ENCODE measurements around the gene FNDC1.

FNDC1 gene

DNA sequence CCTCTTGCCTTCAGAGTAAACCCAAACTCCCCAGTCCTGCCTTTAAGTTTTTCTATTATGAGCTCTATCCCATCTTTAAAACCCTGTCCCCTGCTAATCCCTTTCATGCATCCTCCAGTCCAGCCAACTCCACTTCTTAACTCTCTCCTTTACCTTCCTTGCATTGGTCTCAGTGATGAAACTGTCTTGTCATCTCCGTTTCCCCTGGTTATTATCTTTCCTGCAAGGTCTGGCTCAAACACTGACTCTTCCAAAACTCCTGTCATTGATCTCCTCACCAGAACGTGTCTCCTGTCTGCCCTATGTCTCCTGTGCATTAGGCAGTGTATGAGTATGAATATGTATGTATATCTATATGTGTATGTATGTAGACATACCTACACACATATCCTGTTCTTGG is 11.8 kb upstream of the FNDC1 start:
- no peak for DNase-seq (ENCODE audit: low read depth in 2 of 2)

DNA sequence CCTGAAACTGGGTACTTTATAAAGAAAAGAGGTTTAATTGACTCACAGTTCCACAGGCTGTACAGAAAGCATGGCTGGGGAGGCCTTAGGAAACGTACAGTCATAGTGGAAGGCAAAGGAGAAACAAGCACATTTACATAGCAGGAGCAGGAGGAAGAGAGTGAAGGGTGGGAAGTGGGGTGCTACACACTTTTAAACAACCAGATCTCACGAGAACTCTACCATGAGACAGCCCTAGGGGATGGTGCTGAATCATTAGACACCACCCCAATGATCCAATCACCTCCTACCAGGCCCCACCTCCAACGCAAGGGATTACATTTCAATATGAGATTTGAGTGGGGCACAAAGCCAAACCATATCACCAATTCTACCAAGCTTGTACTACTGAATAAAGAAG is 7.4 kb upstream of the FNDC1 start:
- DNase-seq (ENCODE audit: low read depth in 2 of 2), result no peak

DNA sequence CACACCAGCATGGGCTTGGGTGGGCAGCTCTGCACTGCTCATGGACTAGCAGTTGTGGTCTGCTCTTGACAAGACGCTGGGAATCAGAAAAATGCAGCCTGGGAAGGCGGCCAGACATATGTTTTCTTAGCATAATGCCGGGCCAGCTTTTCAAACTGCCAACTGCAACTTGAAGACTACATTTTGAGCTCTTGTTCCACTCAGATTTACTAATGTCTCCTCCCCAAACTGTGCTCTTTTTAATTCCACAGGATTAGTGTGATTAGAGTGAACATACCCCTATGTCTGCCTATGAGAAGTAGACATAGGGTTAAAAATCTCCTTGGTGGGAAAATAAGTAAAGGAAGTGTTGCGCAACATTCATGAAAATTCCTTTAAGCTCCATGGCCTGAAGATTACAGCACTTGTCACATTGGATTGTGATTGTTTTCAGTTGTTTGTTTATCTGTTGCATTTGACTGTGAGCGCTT is 5.3 kb upstream of the FNDC1 start:
- DNase-seq (ENCODE audit: low read depth in 2 of 2), result no peak

DNA sequence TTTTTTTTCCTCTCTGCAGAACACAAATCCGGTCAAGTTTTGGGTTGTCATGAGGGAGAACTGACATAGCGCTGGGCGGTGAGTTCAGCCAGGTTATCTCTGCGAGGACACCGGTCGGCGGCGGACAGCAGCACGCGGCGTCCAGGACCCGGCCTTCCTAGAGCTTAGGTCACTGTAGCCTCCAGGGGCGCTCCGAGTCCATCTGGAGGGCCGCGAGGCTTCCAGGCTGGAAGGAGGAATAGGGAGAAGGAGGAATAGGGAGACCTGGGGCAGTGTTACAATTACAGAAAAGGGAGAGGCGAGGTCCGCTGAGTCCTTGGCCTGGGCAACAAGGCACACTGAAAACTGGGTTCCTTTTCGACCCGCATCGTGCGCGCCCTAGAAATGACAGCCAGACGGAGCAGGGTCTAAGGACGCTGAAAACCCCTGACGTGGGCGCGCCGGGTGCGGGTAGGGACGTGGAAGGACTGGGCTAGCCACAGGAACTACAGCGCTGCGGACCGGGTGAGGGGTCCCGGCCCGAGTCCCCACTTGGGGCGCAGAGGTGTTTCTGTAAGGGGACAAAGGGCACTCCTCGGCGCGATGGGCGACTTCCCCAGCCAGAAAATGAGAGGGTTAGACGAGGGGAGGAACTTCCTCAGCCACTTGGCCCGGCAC is 536 bp upstream of the FNDC1 start:
- no peak for DNase-seq (ENCODE audit: low read depth in 2 of 2)

DNA sequence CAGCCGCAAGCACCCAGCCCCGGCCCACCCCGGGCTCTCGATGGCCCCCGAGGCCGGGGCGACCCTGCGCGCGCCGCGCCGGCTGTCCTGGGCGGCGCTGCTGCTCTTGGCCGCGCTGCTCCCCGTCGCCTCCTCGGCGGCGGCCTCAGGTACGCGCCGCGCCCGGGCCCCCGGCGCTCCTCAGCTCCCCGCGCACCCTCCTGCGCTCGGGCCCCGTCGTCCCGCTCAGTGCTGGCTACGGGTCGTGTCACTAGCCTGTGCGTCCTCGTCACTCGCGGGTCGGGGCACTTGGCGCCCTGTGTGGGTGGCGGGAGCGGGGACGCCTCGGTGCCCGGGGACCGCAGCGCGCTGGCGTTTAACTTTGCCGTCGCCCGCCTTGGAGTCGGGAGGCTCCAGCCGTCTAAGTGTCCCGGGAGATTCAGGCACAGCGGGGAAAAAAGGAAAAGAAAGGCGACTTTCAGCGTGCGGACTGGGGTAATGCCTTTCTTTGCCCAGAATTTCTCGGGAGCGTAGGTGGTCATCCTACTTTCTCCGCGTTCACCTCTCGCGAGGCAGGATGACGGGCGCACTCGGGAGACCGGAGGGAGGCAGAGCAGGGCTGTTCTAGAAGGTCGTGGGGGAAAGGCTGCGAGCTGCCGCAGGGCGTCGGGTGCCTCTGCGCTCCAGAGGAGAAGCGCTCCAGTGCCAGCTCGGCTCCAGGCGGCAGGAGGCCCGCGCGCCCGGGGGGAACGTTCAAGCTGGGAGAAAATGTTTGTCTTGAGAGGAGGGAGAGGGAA is 545 bp downstream of the FNDC1 start:
- no peak for DNase-seq (ENCODE audit: low read depth in 2 of 2)

DNA sequence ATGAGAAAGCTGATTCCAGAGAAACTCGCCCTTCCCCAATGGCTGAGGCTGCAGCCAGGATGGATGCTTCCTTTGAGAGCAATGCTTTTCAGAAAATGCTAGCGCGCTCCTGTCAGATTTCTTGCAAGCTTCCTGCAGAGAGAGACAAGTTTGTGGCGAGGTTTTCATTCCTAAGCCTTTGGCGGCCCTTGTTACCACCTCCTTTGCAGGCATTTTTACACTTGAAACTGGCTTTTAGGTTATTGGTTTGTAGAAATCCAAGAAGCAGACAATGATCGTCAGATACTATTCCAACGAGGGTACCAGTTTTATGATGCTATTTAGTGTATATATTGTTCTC is 1.1 kb downstream of the FNDC1 start:
- no peak for DNase-seq (ENCODE audit: low read depth in 2 of 2)

DNA sequence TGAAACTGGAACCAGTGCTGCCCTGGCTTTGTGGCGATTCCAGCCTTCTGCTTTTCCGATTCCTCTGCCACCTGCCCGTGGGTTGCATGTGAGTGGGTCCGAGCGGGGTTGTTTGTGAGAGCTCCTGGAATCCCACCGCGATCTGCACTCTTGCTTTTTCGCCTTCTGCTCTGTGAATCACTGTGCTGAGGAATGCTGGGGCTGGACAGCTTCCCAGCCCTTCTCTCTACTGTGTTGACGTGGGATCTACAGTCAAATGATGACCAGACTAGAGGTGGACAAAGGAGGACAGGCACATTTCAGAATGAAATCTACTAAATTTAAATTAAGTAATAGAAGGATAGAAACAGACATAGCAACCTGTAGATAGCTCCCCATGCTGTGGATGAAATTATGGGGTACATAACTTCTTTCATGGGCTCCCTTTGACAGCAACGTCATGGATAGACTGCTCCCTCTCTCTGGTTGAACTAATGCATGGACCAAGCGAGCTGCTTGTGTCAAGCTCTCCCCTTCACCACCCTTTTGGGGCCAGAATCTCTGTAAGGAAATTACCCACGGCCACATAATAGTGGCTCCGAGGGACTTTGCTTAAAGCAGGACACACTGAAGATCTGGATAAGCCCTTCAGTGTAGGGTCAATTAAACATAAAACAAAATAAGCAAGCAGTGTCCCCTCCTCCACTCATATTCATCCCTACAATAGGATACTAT is 2.0 kb downstream of the FNDC1 start:
- DNase-seq (ENCODE audit: low read depth in 2 of 2), result no peak

DNA sequence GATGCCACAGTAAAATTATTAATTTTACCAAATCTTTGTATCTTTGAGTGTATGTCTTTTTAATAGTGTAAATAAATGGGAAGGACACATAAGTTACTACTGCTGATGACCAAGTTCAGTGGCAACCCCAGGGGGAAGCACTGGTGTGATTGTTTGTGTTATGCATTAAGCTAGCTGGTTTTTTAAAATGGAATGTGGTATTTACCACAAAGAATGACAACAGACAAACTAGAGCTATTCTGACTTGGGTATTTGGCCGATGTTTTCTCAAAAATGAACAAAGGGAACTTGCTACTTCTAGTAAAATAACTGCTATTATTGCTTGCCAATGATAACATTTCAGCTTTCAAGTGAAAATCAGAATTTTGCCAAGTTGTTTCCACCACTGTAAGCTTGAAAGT is 2.9 kb downstream of the FNDC1 start:
- no peak for DNase-seq (ENCODE audit: low read depth in 2 of 2)

DNA sequence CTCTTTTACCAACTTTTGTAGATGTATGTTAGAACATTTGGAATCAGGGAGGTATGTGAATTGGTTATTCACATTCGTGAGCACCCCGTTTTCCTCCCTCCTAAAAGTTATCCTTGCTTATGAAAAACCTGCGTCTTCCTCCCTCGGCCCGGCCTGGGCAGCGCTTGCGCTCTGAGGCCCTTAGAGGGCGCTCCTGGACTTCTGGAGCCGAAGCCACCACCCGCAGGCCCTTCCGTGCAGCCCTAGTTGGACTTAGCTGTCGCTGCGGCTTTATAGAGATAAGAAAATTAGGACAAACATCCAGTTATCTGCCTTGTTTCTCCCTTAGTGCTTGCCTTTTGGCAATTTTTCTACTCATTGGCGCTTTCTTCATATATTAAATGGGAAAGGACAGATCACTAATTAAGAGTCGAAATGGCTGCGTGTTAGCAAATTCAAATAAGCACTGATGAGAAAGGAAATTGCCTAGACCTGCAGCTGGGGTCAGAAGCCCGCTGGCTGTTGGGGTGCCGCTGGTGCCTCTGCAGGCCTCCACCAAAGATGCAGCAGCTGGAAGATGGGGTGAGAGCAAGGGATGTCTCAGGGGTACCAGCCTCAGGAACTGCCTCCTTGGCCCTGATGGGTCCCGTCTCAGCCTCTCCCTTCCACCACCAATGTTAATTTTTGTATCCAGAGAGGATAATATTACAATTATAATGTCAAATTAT is 5.2 kb downstream of the FNDC1 start:
- DNase-seq (ENCODE audit: low read depth in 2 of 2), result peak; percentile 35 to 64

DNA sequence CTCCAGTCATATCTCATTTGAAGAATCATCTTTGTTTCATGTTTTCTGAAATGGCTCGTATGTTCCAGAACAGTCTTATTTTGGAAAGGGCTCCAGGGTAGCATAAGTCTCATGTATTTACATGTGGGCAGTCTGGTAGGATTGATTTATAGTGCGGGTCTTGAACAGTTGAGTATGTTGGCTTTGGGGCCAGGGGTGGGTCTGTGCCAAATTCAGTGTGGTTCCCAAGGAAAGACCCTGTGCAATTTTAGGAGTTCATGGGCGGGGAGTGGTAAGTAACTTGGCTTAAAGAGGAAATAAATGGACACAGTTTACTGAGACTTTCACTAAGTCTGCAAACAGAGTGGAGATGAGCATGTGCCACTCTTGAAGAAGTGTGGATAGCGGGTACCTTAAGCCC is 7.7 kb downstream of the FNDC1 start:
- DNase-seq (ENCODE audit: low read depth in 2 of 2), result no peak

DNA sequence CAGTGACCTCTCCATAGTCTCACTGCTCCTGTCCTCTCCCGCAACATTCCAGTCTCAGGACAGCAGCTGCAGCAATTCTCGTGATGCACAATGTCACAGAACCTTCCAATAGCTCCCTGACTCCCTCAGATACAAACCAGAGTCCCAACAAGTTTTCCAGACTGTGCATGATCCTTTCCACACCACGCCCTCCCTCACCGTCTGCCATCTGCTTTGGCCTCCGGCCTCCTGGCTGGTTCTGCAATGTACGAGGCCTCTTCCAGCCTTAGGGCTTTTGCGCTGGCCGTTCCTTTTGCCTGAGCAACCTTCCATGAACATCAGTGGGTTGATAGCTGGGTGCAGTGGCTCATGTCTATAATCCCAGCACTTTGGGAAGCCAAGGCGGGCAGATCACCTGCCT is 9.6 kb downstream of the FNDC1 start:
- DNase-seq (ENCODE audit: low read depth in 2 of 2), result no peak

DNA sequence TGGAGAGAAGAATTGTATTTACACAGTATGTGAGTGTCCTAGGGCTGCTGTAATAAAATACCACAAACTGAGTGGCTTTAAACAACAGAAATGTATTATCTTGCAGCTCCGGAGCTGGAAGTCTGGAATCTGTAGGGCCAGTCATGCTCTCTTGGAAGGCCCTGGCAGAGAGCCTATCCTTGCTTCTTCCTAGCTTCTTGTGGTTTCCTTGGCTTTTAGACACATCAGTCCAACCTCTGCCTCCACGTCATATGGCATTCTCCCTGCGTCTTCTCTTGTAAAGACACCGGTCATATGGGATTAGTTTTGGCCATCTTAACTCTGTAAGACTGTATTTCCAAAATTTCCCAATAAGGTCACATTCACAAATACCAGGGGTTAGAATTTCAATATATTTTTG is 10.8 kb downstream of the FNDC1 start:
- DNase-seq (ENCODE audit: low read depth in 2 of 2), result no peak

DNA sequence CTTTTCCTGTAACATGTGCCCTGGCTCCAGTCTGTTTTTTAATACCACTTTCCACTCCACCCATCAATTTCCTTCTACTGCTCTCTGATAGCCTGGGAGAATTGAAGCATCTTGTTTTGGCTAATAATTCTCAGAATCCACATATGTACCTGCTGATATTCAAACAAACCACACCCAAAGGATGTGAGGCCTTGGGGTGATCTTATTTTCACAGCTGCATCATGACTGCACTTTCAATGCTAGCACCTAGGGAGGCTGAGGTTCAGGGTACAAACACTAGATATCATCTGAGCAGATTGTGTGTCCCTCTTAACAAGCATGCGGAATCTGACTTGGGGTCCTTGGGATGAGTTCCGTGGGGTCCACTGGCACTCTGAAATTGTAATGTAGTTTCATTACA is 12.7 kb downstream of the FNDC1 start:
- no peak for DNase-seq (ENCODE audit: low read depth in 2 of 2)

DNA sequence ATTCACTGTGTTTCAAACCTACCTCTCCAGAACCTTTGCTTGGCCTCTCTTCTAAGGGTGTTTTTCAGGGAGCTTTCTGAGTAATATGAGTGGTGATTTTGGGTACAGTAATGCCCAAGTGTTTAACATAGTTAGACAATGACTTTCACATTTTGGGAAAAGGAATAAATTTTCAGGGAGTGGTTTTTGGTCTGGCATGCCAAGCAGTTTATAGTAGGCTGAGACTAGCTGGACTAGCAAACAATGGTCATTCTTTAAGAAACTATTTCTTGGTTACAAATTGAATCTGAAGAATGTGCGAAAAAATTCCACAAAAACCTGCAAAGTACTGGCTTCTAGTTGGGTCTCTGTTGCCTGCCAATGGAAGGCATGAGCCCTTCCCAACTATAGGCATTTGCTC is 15.4 kb downstream of the FNDC1 start:
- no peak for DNase-seq (ENCODE audit: low read depth in 2 of 2)

DNA sequence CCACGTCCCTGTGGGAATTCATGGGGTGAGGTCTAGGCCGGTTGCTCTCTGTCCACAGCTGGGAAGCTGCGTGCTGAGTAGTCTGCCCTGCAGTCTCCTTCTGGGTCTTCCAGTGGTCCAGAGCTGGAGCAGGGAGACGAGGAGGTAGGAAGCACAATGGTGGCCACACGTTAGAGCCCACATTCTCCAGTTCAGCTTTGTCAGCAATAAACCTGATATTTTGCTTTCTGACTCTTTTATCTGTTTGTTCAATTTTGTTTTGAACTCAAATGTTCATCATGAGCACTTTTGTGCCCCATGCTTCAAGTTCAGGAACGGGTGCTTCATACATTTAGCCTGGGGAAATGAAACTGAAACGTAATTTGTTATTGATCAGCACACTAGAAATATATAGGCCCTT is 21.3 kb downstream of the FNDC1 start:
- DNase-seq (ENCODE audit: low read depth in 2 of 2), result no peak

DNA sequence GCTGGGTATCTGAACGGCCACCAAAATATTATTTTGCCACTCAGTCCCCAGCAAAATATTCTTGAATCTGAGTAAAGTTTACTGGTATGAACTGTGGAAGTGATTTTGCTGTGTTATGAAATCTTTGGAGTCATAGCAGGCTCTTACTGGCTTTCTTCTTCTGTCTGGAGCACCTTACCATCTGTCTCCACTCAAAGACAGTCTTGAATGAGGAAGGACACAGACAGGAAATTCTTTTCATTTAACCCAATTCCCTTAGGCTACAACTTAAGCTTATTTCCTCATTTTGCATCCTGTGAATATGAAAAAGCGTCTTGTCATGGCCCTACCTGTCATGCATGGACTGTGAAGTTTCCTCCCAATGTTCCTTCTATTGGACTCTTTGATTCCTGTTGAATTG is 24.7 kb downstream of the FNDC1 start:
- no peak for DNase-seq (ENCODE audit: low read depth in 2 of 2)

DNA sequence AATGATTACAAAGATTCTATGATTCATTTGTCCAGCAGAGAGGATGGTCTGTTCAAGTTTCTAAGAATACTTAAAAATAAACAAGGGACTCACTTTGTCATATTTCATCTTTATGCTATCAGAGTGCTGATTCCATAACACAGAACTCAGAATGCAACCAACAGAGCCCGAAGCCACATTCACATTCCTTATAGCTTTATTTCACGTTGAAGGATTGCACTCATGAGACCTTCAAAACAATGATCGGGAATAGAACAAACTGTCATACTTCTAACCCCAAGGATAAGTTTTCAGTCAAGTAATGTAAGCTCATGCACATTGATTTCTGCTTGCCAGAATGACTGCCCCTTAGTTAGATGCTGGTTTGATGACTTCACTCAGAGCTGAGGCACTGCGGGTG is 25.2 kb downstream of the FNDC1 start:
- DNase-seq (ENCODE audit: low read depth in 2 of 2), result no peak

DNA sequence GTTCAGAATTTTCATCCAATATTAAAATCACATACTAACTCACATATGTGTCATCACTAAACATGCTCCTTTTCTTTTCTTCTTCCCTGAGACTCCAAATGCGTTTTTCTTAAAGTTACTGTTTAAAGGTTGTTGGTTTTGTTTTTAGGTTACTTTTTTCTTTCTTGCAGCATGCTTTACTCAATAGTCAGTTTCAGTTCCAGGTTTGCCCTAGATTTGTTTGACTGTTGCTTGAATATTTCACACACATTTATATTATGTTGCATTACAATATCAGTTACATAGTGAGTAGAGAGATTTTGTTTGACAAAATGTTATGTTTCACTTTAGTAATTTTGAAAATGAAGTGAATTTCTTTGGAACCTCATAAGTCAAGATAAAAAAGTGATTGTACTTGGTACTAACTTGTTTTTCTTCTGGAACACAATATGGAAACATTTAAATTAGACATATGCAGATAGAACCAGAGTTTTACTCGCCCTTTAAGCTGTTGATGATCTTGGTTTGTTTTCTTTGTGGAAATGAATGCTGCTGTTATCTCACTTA is 27.3 kb downstream of the FNDC1 start:
- DNase-seq (ENCODE audit: low read depth in 2 of 2), result no peak

DNA sequence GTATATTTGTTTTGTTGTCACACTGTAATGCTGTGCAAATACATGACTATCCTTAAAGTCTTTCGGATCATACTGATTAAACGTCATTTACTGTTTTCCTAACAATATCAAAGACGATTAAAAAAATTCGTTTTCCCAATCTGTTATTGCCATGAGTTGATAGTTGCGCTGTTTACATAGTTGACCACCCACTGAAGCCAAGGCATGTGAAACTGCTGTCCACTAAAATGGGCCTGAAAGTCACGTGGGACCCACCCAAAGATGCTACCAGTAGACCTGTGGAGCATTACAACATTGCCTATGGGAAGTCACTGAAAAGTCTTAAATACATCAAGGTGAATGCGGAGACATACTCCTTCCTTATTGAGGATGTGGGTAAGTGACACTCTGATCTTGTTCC is 28.1 kb downstream of the FNDC1 start:
- DNase-seq (ENCODE audit: low read depth in 2 of 2), result no peak

DNA sequence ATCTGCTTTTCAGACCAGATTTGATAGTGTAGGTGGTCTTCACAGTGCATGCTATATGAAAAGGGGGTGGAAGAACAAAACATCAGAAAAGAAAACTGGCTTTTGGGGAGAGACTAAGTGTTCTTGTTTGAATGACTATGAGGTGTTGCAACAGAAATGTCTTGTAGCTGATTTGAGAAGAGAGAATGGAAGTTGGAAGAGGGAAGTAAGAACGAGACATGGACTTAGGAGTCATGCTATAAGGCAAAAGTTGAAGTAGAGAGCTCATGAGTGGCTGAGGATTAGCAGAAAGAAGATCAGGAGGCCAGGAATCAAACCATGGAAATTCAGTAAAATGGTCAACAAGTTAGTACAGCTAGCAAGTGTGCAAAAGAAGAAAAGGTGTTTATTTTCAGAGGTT is 32.1 kb downstream of the FNDC1 start:
- DNase-seq (ENCODE audit: low read depth in 2 of 2), result no peak

DNA sequence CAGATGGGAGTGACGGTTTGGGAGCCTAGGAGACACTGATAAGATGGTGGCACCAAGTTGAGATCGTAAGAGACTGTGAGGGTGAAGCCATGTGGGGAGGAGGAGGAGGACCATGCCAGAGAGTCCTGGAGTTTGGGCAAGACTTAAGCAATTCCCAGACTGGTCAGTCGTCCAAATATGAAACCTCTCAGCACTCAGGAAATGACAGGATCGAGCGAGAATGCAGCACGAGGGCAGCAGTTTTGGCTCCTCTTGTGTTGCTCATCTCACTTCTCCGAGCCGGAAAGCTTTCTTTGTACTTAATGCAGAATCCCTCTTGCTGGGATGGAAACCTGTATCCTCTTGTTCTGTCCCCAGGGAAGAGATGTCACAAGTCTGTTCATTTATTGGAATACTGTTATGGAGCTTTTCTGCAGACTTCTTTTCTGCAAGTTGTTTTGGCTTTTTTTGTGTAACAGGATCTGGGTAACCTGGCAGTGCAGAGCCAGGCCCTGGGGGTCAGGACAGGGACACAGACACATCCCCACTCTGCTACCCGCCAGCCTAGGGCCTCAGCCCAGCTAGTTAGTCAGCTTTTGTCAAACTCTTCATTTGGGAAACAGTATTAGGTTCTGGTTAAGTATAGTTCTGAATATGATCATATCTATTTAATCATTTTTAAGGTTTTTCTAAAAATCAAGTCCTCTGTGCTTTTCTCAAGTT is 34.3 kb downstream of the FNDC1 start:
- DNase-seq (ENCODE audit: low read depth in 2 of 2), result no peak

DNA sequence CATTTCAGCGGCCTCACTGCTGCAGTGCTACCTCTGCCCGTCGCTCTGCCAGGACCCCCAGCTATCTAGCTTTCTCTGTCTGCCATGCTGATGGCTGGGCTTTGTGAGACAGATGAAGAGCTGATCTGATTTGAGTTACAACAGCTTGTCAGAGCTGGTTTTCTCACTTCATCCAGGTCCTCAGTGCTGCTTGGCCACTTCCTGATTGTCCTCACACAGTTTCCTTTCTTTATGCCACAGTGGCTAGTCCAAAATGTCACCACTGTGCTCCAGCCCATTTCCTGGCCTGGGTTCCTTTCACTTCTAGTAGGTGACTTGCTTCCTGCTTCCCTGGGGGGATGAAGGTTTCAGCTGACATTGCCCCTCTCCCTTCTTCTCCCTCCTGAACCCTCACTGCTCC is 35.4 kb downstream of the FNDC1 start:
- DNase-seq (ENCODE audit: low read depth in 2 of 2), result no peak
